HG03575 (cell line): ENCODE data around the gene RGL4.
"Not testable (repeated sequence)": the region's sequence is repeated elsewhere in the genome, so short reads cannot be mapped to it uniquely, and the experiment has no call there.

Experiments
- ATAC-seq: cut with Tn5 transposase; IDR thresholded peaks from one replicate; pipeline ENCODE4 v1.9.1; 2021; ENCODE audit not compliant: unreplicated experiment, insufficient number of reproducible peaks, low FRiP score; ENCODE audit errors: extremely low read depth

Gene RGL4

DNA sequence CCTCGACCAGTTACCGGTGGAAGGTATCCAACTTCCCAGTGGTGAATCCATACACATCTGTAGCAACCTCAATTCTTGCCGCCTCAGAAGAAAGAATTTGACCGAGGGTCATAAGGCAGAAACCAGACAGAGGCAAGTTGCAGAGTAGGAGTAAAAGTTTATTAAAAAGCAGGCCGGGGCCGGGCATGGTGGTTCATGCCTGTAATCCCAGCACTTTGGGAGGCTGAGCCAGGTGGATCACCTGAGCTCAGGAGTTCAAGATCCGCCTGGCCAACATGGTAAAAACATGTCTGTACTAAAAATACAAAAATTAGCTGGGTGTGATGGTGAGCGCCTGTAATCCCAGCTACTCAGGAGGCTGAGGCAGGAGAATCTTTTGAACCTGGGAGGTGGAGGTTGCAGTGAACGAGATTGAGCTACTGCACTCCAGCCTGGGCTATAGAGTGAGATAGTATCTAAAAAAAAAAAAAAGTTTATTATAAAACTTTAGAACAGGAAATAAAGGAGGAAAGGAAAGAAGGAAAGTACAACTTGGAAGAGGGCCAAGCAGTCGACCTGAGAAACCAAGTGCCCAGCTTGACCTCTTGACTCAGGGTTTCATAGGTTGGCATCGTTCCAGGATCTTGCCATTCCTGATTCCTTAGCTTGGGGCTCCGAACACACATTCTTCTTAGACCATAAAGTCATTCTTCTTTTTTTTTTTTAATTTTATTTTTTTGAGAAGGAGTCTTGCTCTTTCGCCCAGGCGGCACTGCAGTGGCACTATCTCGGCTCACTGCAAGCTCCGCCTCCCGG, 27.8 kb downstream of the RGL4 start:
- ATAC-seq: no peak

- no peak for ATAC-seq
Observed at GRCh38 chr22:23720855-23721254, 30.0 kb downstream of the RGL4 start.

DNA sequence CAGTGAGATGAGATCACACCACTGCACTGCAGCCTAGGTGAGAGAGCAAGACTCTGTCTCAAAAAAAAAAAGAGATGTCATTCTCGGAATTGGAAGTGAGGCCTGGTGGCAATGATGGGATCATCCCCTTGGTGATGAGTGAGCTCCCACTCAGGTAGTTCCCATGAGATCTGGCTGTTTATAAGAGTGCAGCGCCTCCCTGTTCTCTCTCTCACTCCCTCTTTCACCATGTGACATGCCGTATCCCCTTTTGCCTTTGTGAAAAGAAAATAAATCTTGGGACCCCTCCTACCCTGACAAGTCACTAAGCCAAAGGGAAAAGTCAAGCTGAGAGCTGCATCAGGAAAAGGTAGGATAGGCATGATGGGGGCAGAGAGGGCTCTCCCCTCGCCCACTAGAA, 31.3 kb downstream of the RGL4 start:
- ATAC-seq: no peak

- no peak for ATAC-seq
Observed at GRCh38 chr22:23722724-23723123, 31.9 kb downstream of the RGL4 start.

DNA sequence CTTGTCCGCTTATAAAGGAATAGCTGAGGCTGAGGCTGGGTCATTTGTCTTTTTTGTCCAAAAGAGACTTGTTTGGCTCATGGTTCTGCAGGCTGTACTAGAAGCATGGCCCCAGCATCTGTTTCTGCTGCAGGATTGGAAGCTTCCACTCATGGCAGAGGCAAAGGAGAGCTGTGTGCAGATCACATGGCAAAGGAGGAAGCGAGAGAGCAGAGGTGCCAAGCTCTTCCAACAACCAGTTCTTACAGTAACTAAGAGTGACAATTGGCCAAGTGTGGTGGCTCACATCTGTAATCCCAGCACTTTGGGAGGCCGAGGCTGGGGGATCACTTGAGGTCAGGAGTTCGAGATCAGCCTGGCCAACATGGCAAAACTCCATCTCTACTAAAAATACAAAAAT, 37.3 kb downstream of the RGL4 start:
- ATAC-seq: not testable (repeated sequence)

GRCh38 chr22:23737696-23738095, 46.9 kb downstream of the RGL4 start:
- no peak for ATAC-seq

- ATAC-seq: no peak
Observed at GRCh38 chr22:23742505-23743264, 51.9 kb downstream of the RGL4 start.

DNA sequence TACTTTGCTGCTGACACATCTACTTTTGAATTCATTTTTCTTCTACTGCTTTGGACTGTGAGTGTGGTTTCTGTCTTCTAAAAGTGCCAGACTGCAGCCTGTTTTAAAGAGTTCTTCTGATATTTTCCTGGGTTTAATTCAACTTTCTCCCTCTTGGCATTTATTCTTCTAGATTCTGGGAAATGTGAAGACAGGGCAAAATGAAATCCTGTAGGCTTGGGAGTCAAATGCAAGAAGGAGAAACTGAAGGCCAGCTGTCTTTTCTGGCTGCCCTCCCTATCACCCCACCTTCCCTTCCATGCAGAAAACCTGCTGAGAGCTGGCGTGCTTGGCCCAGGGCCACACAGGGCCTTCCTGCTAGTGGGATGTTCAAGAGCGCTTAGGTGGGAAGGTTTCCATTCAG, 52.5 kb downstream of the RGL4 start:
- no peak for ATAC-seq

- no peak for ATAC-seq
Observed at GRCh38 chr22:23744001-23744400, 53.2 kb downstream of the RGL4 start.

DNA sequence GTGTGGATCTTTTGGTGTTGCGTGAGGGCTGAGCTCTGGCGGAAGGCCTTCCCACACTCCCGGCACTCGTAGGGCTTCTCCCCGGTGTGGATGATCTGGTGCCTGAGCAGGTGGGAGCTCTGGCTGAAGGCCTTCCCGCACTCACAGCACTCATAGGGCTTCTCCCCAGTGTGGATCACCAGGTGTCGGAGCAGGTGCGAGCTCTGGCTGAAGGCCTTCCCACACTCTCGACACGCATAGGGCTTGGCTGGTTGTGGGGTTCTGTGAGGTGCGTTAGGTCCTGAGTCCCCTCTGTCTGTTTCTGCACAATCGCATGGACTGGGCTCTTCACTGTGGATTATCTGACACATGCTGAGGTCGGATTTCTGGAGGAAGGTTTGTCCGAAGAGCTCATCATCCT, 53.7 kb downstream of the RGL4 start:
- no peak for ATAC-seq

- ATAC-seq: no peak
Observed at GRCh38 chr22:23745791-23746190, 55.0 kb downstream of the RGL4 start.
